ENCODE measurements around the gene CDK19.
"Not testable (repeated sequence)": the region's sequence is repeated elsewhere in the genome, so short reads cannot be mapped to it uniquely, and the experiment has no call there.

The CDK19 gene

GRCh38 chr6:110617057-110617456 lies 198.2 kb downstream of the CDK19 start:
- peak in 1 of 4 experiments; percentile 1 for DNase-seq

GRCh38 chr6:110615722-110616121 lies 199.5 kb downstream of the CDK19 start:
- DNase-seq: no peak

- DNase-seq: no peak
Observed at GRCh38 chr6:110614586-110614985, 200.7 kb downstream of the CDK19 start.

- DNase-seq: no peak
Observed at GRCh38 chr6:110614106-110614505, 201.2 kb downstream of the CDK19 start.

GRCh38 chr6:110613356-110613755 lies 201.9 kb downstream of the CDK19 start:
- DNase-seq: no peak

- no peak for DNase-seq
Observed at GRCh38 chr6:110612298-110612697, 203.0 kb downstream of the CDK19 start.

GRCh38 chr6:110609101-110609500 lies 206.2 kb downstream of the CDK19 start:
- no peak for DNase-seq

- no peak for DNase-seq
Observed at GRCh38 chr6:110608151-110608550, 207.1 kb downstream of the CDK19 start.

- no peak for DNase-seq
Observed at GRCh38 chr6:110606151-110606550, 209.1 kb downstream of the CDK19 start.

- DNase-seq: not testable (repeated sequence)
Observed at GRCh38 chr6:110600640-110601039, 214.6 kb downstream of the CDK19 start.

GRCh38 chr6:110597761-110598160 lies 217.5 kb downstream of the CDK19 start:
- no peak for DNase-seq

GRCh38 chr6:110596354-110596753 lies 218.9 kb downstream of the CDK19 start:
- no peak for DNase-seq

GRCh38 chr6:110595112-110595511 lies 220.2 kb downstream of the CDK19 start:
- no peak for DNase-seq

GRCh38 chr6:110593637-110594036 lies 221.6 kb downstream of the CDK19 start:
- no peak for DNase-seq

GRCh38 chr6:110592765-110593164 lies 222.5 kb downstream of the CDK19 start:
- no peak for DNase-seq

- no peak for DNase-seq
Observed at GRCh38 chr6:110590821-110591351, 224.4 kb downstream of the CDK19 start.

GRCh38 chr6:110589865-110590513 lies 225.3 kb downstream of the CDK19 start:
- DNase-seq: no peak

- DNase-seq: no peak
Observed at GRCh38 chr6:110587328-110587727, 227.9 kb downstream of the CDK19 start.

GRCh38 chr6:110581679-110582078 lies 233.6 kb downstream of the CDK19 start:
- no peak for DNase-seq

GRCh38 chr6:110577596-110578167 lies 237.6 kb downstream of the CDK19 start:
- DNase-seq: not testable (repeated sequence)

- DNase-seq: no peak
Observed at GRCh38 chr6:110575925-110576463, 239.3 kb downstream of the CDK19 start.

GRCh38 chr6:110574817-110575216 lies 240.5 kb downstream of the CDK19 start:
- no peak for DNase-seq

- no peak for DNase-seq
Observed at GRCh38 chr6:110573537-110573936, 241.7 kb downstream of the CDK19 start.

GRCh38 chr6:110573136-110573535 lies 242.1 kb downstream of the CDK19 start:
- DNase-seq: no peak

Data from activated naive CD4-positive, alpha-beta T cell (primary cell).